Left colon (tissue), 2 donors: Measurements from ENCODE around the gene SERPINB2. TPM values are rescaled to one million over a fixed set of nuclear protein-coding genes. Genes with fewer than 3 reads are reported as not detected.

ENCODE experiments used
- ATAC-seq: fragments of 200-7000 bp; cut with Tn5 transposase; one replicate; pipeline ENCODE4 v1.9.1; 2020; ENCODE audit warnings: mild to moderate bottlenecking, moderate library complexity
- DNase-seq, 2 donors: peaks; one replicate each; pipeline ENCODE4 v3.0.0-alpha.2; 2020
- intact Hi-C, 2 donors: fragments of 100-400 bp; cut with DNase I in 1 of 2; cut with micrococcal nuclease in 1 of 2; formaldehyde crosslinking; loops; one replicate each; pipeline versions ENCODE4 v1.11.2 to v1.14.0; 2022; cut with DNase I, micrococcal nuclease
- total RNA-seq, 2 donors: library from RNA; stranded (reverse); fragmentation: NEBNext Ultra II Directional; extraction: Animal tissue kit (Norgen Biotek cat#: 25700); gene quantifications; one replicate each; pipeline ENCODE4 v1.2.1, GENCODE V29; 2021
- donor health status: DM: no; HTN: no; CAD: no.
- donor health status: DM: yes; HTN: yes; CAD: no.

The SERPINB2 gene
- total RNA-seq, 2 donors from 2014 or later, result not detected

DNA sequence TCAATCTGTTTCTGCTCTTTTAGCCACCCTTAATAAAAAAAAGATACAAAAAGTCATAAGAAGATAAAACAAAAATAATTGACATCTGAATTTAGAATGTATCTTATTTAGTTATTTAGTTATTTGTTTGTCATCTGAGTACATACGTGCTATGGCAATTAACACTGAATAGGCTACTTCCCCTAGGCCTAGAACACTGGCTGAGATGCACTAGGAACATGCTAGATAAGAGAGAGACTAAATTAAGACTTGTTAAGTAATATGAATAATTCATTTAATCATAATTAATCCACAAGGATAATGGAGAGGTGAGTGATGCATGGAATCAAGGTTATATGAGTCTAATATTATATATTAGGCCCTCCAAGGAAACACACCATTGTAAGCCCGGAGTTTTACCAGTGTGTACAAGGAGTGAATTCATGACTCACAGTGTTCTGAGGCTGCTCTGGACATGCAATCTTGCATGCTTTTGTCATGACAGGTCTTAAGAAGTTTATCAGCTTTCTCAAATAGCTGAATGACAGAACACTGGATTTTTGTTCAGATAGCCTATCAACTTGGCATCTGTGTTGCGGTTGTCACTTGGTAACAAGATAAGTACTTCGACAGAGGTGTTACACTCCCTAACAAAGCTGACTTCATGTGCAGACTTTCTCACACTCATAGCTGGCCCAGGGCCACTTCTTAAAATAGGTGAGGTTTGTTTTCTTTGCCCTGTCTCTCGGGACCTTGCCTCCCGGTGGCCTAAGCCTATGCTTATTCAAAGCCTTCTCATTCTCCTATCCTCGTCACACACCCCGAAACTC, 5.0 kb upstream of the SERPINB2 start:
- ATAC-seq, result no peak
- intact Hi-C loops, result no loop called here
- no peak for DNase-seq

DNA sequence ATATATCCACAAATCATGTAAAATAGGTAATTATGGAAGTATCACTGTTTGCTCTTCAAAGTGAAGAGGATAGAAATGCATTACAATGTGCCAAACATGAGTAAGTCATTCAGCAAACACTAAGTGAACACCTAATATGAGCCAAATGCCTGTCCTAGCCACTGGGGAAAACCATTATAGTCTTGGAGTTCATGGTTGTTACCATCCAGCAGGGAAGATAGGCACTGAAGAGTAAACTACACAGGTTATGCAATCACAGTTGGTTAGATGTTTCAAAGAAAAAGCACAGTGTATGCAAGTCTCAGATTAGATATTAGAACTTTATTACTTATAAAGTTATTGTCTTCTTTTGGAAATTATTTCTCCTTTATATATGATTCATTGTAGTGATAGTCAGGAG, 3.9 kb upstream of the SERPINB2 start:
- ATAC-seq (no peak), DNase-seq (no peak)
- intact Hi-C loops, result no loop called here

DNA sequence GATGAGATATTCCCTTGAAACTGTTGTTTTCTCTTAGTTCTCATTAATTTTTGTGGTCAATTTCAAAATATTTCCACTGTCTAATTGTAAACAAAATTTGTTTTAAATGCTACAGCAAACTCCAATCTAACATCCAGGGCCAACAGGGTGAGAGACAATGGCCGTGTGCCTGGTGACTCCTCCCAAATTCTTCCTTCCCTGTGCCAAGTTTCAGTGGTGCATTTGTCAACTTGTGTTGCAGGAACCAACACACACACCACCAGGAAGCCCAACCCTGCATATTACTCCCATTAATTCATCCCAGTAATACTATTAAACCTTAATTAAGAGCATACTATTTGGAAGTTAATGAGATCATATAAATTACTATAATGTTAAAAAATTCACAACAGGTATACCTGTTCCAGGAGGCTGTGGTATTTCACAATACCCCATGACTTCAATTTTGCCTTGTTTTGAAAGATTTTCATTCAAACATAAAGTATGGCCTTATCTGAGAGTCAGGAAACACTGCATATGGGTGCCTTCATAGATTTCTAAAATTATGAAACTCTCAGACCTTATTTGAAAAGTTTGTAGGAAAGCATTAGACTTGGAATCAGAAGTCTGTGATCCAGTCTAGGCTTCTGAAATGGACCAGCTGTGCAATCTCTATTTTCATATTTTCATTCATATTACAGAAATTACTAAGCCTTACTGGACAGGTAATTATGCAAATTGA, 1.1 kb downstream of the SERPINB2 start:
- no peak for ATAC-seq
- intact Hi-C loops, result no loop called here
- DNase-seq, result no peak

DNA sequence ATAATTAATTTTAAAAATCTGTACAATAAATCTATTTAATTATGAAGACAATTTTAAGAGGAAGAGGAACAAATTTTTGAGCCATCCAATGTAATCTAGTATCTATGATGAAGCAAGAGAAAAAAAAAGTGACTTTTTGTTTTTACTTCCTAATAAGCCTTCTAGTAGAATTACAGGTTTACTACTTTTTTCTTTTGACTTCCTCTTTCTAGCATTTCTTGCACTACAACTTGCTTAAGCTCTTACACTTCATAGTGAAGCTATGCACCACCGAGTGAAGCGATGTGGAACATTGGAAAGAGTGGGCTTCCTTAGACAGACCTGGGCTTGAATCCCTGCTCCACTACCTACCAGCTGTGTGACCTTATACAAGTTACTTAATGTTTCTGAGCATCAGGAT, 2.1 kb downstream of the SERPINB2 start:
- intact Hi-C loops, result no loop called here
- DNase-seq, result no peak
- ATAC-seq, result no peak

DNA sequence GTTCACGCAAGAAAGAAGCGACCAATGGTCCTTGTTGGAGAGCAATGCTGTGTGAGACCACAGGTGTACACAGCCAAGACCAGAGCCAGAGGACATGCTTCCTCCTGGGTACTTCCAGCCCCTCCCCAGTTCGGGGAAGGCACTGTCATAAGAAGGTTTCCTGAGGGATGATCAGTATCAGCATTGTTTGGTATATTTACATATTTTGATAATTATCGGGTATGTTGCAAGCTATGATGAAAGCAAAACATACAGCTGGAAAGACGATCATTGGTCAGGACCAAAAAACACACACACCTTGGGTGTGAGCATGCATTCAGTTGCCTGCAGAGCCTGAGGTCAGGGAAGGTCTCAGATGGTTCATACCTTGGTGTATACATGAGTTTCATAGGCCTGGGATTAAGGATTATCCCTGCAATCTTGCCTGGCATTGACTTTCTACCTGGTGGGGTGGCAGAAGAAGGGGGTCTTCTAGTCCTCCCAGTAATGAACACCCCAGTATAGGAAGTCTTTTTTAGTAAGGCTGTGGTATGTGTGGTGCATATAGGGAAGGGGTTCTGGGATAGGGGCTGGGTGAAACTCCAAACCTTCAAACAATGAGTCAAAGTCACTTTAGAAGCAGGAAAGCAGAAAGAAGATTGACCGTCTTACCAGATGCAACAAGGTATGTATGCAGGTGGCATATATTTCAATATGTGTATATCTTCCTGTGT, 2.9 kb downstream of the SERPINB2 start:
- intact Hi-C loops, result no loop called here
- no peak for DNase-seq
- no peak for ATAC-seq

DNA sequence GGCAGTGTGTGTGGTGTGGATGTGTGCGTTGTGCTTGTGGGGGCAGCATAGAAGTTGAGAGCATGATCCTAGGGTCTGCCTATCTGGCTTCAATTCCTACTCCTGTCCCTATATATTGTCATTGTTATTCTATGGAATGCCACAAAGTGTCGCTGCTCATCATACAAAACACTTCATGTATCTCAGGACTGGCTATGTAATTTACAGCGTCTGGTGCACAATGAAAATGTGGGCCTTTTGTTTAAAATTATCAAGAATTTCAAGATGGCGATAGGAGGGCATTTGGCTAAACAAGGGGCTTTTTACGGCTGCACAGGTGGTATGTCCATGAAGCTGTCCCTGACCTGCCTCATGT, 3.4 kb downstream of the SERPINB2 start:
- DNase-seq (no peak), ATAC-seq (peak; percentile 53)

DNA sequence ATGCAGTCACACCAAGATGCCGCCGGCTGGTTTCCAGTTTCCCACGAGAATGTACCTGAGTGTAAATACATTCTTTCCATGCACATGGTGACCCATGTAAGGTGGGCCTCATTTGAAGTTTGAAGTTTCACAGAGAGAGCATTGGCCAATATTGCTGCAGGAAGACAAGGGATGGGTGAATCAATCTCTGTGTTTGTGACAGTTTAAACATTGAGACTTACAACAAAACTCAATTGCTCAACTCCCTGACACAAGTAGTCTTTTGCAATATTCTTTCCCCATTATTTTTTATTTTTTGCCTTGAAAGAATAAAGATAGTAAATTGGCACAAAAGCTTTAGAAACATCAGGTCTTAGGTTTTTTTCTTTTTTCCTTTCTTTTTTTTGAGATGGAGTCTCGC, 5.1 kb downstream of the SERPINB2 start:
- no peak for ATAC-seq
- no peak for DNase-seq
- intact Hi-C loops, result no loop called here

More for the DNA sequence above, 3.4 kb downstream of the SERPINB2 start:
- intact Hi-C loops, result no loop called here

DNA sequence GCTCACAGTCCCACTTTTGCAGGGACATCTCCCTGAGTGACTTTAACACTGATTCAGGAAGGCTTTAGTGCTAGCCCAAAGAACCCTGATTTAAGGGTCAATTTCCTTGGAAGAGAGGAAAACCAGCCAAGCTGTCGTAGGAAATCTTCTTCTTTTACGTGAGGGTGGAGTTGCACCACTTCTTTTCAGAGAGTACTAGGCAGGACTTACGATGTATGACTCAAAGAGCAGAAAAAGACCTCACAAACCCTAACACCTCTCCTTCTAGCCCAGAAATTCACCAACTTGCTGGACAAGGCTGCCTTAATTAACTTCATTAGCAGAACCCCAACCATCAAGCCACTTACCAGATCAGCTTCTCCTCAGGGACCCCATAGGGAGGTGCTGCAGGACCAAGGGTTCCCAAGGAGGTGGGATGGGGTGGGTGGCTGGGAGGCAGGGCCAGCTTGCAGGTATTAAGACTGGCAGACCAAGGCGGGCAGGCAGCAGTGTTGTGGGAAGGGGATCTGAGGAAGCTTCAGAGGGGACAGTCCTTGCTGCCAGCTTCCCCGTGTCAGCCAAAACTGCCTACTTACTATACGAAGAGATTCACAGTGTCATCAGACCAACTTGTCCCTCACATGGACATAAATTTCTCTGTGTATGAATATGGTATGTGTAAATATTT, 6.7 kb downstream of the SERPINB2 start:
- intact Hi-C loops, result no loop called here
- no peak for DNase-seq

DNA sequence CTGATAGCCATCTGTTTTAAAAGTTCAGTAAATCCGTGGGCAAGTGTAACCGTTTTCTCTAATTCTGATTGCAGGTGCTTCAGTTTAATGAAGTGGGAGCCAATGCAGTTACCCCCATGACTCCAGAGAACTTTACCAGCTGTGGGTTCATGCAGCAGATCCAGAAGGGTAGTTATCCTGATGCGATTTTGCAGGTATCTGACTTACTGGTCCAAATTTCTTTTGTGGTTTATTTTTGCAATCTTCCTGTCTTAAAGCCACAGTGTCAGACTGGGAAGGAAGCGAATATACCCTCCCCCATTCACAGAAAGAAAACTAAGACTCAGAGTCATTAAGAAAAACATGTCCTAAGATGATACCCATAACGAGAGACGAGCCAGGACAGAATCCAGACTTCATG, 7.7 kb downstream of the SERPINB2 start:
- ATAC-seq (no peak), DNase-seq (no peak)
- intact Hi-C loops, result no loop called here

More for the DNA sequence above, 6.7 kb downstream of the SERPINB2 start:
- no peak for ATAC-seq

DNA sequence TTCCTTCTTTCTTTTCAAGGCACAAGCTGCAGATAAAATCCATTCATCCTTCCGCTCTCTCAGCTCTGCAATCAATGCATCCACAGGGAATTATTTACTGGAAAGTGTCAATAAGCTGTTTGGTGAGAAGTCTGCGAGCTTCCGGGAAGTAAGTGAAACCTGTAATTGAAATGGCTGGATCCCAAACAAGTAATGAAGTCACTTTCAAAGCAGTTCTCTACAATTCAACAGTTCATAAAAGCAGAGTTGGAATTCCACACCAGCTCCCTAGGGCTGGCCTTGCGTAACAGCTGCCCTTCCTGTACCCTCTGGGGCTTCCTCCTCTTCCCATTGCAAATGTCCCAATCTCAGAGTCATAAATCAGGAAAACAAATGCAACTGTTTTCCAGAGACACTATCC, 9.6 kb downstream of the SERPINB2 start:
- intact Hi-C loops, result no loop called here
- DNase-seq (no peak), ATAC-seq (no peak)

DNA sequence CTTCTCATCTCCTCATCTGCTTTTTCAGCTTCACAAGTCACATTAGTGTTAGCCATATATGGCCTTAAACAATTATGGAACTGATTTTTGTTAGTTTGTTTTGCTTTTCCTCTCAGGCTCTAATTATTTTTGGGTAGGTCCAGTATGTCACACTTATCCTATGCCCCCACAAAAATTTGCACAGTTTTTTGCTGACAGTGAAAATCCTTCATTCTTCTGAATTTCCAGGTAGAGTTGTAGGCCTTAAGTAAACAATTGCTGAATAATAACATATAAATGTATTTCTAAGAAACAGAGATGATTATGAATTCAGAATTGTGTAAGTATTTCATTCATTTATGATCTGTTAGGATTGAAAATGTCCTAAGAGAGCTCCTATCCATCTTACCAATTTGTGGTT, 11.7 kb downstream of the SERPINB2 start:
- no peak for ATAC-seq
- DNase-seq, result no peak
- intact Hi-C loops, result no loop called here

DNA sequence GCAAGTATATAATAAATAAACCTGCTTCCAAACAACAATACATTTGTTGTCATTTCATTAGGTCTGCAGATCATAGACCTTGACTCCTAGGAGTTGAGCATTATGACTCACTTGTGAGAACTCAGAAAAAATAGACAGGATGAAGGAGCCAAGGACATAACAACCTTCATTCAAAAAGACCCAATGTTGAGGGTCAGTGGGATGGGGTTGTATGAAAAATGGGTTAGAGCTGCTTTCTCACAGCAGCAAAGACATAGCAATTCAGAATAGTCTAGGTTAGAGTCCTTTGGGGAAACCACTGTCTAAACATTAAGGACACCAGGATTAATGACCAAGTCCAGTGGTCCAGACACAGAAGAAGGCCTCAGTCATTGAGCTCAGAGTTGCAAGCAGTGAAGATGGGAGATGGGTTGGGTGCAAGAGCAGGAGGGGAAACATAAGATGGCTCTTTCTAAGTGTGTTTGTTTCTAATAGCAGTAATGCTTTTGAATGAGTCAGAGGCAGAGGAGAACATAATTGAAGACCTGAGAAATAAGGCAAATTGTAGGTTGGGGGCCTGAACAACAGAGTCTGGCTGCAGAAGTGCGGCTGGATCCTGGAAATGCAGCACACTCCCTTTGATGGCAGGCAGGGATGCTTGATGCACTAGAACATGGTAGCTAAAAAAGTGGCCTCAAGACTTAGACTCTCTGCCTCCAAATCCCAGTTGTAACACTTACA, 16.5 kb downstream of the SERPINB2 start:
- ATAC-seq, result no peak
- intact Hi-C loops, result no loop called here
- DNase-seq, result no peak

DNA sequence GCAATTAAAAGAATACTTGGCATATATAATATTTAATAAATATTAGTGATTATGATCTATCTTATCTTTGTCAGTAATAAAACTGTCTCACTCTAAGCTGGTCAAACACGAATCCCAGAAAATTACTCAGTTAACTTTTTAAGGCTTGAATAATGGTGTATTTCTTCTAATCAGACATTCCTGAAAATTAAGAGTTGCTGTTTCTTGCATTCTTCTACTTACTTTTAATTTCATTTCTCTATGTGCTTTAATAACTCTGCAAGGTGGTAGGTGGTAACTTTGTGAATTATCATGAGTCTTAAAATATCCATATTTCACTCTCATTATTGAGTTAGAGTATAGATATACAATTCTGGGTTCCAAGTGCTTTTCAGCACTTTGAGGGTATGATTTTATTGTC, 17.2 kb downstream of the SERPINB2 start:
- no peak for ATAC-seq
- no peak for DNase-seq
- intact Hi-C loops, result no loop called here

DNA sequence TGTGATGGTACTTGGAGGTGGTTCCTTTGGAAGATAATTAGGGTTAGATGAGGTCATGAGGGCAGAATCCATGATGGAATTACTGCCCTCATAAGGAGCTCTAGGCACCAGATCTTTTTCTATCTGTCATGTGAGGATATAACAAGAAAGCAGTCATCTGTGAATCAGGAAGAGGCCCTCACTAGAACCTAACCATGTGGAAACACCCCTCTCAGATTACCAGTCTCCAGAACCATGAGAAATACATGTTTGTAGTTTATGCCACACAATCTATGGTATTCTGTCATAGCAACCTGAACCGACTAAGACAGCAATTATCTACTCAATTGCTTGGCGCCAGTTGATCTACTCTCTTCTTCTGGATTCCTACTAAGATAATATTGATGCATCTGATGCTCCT, 17.9 kb downstream of the SERPINB2 start:
- DNase-seq (no peak), ATAC-seq (no peak)
- intact Hi-C loops, result no loop called here

DNA sequence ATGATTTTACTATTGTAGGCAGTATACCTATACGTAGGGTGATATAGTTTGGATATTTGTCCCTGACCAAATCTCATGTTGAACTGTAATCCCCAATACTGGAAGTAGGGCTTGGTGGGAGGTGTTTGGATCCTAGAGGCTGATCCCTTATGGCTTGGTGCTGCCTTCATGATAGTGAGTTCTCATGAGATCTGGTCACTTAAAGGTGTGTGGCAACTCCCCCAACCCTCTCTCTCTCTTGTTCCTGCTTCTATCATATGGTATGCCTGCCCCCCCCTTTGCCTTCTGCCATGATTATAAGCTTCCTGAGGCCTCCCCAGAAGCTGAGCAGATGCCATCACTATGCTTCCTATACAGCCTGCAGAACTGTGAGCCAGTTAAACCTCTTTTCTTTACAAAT, 18.6 kb downstream of the SERPINB2 start:
- no peak for DNase-seq
- intact Hi-C loops, result no loop called here
- no peak for ATAC-seq

DNA sequence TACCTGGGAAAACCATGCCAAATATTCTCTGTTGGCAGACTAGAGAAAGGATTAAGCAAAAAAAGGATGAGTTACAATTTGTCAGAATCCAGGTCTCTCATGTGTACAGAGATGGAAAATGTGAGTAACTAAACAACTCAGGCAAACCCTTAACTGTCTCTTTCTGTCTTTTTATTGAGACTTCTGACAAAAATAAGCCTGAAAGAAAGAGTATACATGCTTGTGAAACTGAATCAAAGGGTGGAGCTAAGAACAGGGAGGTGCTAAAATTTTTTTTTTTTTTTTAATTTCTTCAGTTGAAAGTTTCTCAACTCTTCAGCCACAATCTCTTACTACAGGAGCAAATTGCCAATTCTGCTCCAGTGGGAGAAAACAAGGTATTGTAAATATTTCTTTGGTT, 20.2 kb downstream of the SERPINB2 start, which contains the start of gene SERPINB10:
Gene SERPINB10 (plus strand): TSS at position 295 of the 400 bp plus-strand sequence. CDS start 7,553 bp downstream, outside the sequence.
- intact Hi-C loops, result no loop called here
- ATAC-seq (no peak), DNase-seq (no peak)

DNA sequence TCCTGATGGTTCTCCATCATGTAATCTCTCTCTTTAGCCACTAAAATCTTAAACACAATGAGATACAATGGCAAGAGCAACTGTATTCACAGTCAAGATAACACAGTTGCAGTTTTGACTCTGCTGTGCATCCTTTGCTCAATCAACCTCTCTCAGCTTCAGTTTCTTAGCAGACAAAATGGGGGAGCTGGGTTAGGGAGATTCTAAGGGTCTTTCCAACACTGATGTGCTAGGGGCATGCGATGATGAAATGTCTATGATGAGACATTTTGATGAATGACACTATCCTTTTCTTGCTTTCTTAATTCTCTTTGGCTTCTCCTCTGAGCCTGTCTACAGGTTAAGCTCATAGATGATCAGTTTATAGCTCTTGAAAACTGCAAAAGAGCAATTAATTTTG, 21.4 kb downstream of the SERPINB2 start:
- intact Hi-C loops, result no loop called here
- ATAC-seq, result no peak

DNA sequence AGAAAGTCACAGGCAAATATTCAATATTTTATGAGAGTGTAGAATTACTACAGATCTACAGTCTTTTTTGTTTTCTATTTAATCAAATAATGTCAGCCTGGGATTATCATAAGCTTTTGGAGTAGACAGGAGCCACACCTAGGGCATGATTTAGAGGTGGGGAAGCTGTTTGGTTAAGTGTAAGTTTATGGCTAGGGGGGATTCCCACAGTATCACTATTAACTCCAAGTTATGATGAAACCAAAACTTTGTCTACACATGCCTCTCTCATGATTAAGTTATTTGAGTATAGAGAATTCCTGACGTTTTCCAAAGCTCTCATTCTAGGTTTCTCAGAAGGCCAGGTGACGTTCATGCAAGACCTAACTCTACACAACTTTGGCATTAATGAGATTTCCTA, 22.4 kb downstream of the SERPINB2 start:
- intact Hi-C loops, result no loop called here
- DNase-seq, result no peak
- ATAC-seq, result no peak

More for the DNA sequence above, 21.4 kb downstream of the SERPINB2 start:
- DNase-seq, result no peak

DNA sequence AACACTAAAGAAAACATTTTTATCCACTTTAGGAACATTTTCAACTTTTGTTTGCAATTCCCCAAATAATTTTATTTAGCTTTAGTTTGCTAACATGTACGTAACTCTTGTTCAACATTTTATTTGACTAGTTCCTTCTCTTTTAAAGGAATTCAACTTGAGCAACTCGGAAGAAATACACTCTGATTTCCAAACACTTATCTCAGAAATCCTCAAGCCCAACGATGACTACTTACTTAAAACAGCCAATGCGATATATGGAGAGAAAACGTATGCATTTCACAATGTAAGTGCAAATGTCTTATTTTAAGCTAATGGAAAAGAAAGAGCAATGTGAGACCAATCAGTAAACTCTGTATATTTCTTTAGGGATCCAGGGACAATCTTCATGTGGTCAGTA, 30.3 kb downstream of the SERPINB2 start:
- no peak for ATAC-seq
- intact Hi-C loops, result no loop called here
- no peak for DNase-seq
